HepG2 (cell line): Measurements from ENCODE around the gene ZXDC. TPM values are rescaled to one million over a fixed set of nuclear protein-coding genes. Genes with fewer than 3 reads are reported as not detected.

ENCODE experiments used
- BORCS8-MEF2B ChIP-seq: sonication (generic); formaldehyde crosslinking; IDR thresholded peaks from 2 replicates; pipeline ENCODE4 v1.8.0; 2022; ENCODE audit warnings: mild to moderate bottlenecking, missing genetic modification reagents
- CEBPZ ChIP-seq: IDR thresholded peaks from 2 replicates; pipeline ENCODE4 v1.6.1; 2012; ENCODE audit warnings: low read length, improper control_type of control experiment
- ELF3 ChIP-seq: IDR thresholded peaks from 2 replicates; pipeline ENCODE4 v1.6.1; 2016; ENCODE audit warnings: missing genetic modification reagents, missing compliant biosample characterization
- ETS1 ChIP-seq: sonication (generic); formaldehyde crosslinking; IDR thresholded peaks from 2 replicates; pipeline ENCODE4 v1.4.0; 2020; ENCODE audit warnings: missing genetic modification reagents
- EZH2 ChIP-seq: conservative IDR thresholded peaks from 2 replicates; pipeline ENCODE4 v1.6.1; 2012; ENCODE audit warnings: mild to moderate bottlenecking, low read depth, low read length, moderate library complexity
- GMEB1 ChIP-seq: sonication (generic); formaldehyde crosslinking; IDR thresholded peaks from 2 replicates; pipeline ENCODE4 v1.5.1; 2020; ENCODE audit warnings: missing genetic modification reagents, mild to moderate bottlenecking, borderline replicate concordance
- IRF2 ChIP-seq: IDR thresholded peaks from 2 replicates; pipeline ENCODE4 v1.6.1; 2018; ENCODE audit warnings: missing genetic modification reagents, missing compliant biosample characterization
- MAZ ChIP-seq, 2 experiments: sonication (generic) in 1 of 2; formaldehyde crosslinking in 1 of 2; IDR thresholded peaks; 2 replicates each; pipeline versions ENCODE4 v1.5.0 to v1.6.1; 2012 to 2020; ENCODE audit warnings: low read depth in 2 of 2, mild to moderate bottlenecking in 2 of 2, borderline replicate concordance in 1 of 2, improper control_type of control experiment in 1 of 2, low read length in 1 of 2, missing genetic modification reagents in 1 of 2, moderate library complexity in 1 of 2
- ZNF280D ChIP-seq: sonication (generic); formaldehyde crosslinking; IDR thresholded peaks from 2 replicates; pipeline ENCODE4 v1.5.1; 2020; ENCODE audit warnings: mild to moderate bottlenecking, missing genetic modification reagents
- ZNF788 ChIP-seq: sonication (generic); formaldehyde crosslinking; IDR thresholded peaks from 2 replicates; pipeline ENCODE4 v1.5.0; 2020; ENCODE audit warnings: mild to moderate bottlenecking, missing genetic modification reagents, borderline replicate concordance
- polyA plus RNA-seq, 8 experiments: library from polyadenylated mRNA; depleted of rRNA in 3 of 8; stranded (reverse) in 7 of 8; unstranded in 1 of 8; fragments of >200 nt; fragmentation: Illumina TruSeq in 4 of 8; extraction: Trizol in 4 of 8; gene quantifications; 2 replicates each; pipeline versions ENCODE4 v1.2.1 to v1.2.3, GENCODE V29; 2011 to 2016; ENCODE audit warnings: low read depth in 4 of 8, missing spikeins in 1 of 8, mixed read lengths in 1 of 8; ENCODE audit not compliant: insufficient read depth in 1 of 8
- total RNA-seq, 5 experiments: library from RNA; depleted of rRNA; stranded (reverse); fragments of >200 nt; fragmentation: Illumina TruSeq; extraction: Trizol; gene quantifications; 2 replicates each; pipeline ENCODE4 v1.2.3, GENCODE V29; 2016; ENCODE audit warnings: low read depth in 1 of 5
- TF ChIP-seq, protein P1 (sequence below): IDR thresholded peaks from 2 replicates; pipeline ENCODE4 v1.6.1; 2016; ENCODE audit warnings: low read depth, missing genetic modification reagents, missing compliant biosample characterization

Gene ZXDC
- total and polyA plus RNA-seq, 2 of the 13 experiments (the other 11 are each of a cell fraction or from before 2014, with no cell fraction given) = 17.6 to 21.2 TPM

- no peak for TF ChIP-seq GMEB1 (CRISPR knock-in tag)
- TF ChIP-seq ELF3 (CRISPR knock-in tag) = no peak
- no peak for TF ChIP-seq BORCS8-MEF2B (CRISPR knock-in tag)
- TF ChIP-seq ZNF788 (CRISPR knock-in tag) = peak; percentile 30; the same call in 1 of the 2 replicates
- TF ChIP-seq MAZ (IDR thresholded peaks at IDR 0.05; ENCODE audit: borderline replicate concordance, low read depth, low read length) = no peak
- peak; percentile 89 for TF ChIP-seq MAZ (CRISPR knock-in tag; IDR thresholded peaks at IDR 0.05; ENCODE audit: low read depth)
- no peak for TF ChIP-seq ZNF280D (CRISPR knock-in tag)
- TF ChIP-seq EZH2 = no peak
- TF ChIP-seq CEBPZ = no peak
- TF ChIP-seq ETS1 (CRISPR knock-in tag) = no peak
- TF ChIP-seq IRF2 (CRISPR knock-in tag) = 0 out of 2 replicates have a peak, but pooled peaks have one; percentile 11
- TF ChIP-seq, protein P1, sequence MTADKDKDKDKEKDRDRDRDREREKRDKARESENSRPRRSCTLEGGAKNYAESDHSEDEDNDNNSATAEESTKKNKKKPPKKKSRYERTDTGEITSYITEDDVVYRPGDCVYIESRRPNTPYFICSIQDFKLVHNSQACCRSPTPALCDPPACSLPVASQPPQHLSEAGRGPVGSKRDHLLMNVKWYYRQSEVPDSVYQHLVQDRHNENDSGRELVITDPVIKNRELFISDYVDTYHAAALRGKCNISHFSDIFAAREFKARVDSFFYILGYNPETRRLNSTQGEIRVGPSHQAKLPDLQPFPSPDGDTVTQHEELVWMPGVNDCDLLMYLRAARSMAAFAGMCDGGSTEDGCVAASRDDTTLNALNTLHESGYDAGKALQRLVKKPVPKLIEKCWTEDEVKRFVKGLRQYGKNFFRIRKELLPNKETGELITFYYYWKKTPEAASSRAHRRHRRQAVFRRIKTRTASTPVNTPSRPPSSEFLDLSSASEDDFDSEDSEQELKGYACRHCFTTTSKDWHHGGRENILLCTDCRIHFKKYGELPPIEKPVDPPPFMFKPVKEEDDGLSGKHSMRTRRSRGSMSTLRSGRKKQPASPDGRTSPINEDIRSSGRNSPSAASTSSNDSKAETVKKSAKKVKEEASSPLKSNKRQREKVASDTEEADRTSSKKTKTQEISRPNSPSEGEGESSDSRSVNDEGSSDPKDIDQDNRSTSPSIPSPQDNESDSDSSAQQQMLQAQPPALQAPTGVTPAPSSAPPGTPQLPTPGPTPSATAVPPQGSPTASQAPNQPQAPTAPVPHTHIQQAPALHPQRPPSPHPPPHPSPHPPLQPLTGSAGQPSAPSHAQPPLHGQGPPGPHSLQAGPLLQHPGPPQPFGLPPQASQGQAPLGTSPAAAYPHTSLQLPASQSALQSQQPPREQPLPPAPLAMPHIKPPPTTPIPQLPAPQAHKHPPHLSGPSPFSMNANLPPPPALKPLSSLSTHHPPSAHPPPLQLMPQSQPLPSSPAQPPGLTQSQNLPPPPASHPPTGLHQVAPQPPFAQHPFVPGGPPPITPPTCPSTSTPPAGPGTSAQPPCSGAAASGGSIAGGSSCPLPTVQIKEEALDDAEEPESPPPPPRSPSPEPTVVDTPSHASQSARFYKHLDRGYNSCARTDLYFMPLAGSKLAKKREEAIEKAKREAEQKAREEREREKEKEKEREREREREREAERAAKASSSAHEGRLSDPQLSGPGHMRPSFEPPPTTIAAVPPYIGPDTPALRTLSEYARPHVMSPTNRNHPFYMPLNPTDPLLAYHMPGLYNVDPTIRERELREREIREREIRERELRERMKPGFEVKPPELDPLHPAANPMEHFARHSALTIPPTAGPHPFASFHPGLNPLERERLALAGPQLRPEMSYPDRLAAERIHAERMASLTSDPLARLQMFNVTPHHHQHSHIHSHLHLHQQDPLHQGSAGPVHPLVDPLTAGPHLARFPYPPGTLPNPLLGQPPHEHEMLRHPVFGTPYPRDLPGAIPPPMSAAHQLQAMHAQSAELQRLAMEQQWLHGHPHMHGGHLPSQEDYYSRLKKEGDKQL (CRISPR knock-in tag) = no peak
Measured at GRCh38 chr3:126476166-126477060, 722 bp upstream of the ZXDC start (continued).
